ENCODE results near the gene TMEM9. TPM values are rescaled to one million over a fixed set of nuclear protein-coding genes. Genes with fewer than 3 reads are reported as not detected.

Gene TMEM9
- total and polyA plus RNA-seq, 2 donors (not counting 3 experiments of a cell fraction or from before 2014, with no cell fraction given), result 39.3 to 96.1 TPM

DNA sequence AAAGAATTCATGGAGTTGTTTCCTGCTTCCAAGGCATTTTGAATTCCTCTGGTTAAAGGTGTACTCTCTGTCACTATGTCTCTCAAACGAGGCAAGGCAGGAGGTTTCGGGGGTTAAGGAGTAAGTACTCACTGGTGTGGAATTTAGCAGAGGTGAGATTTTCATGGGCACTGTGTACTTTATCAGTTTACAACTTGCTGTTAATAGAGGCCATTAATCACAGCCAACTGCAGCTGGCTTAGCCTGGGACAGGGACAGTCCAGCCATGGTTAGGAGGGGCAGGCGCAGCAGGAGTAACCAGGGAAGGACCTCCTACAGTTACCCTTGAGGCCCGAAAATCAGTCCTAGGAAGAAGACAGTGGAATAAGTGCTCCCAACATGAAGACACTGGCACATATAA lies 18.1 kb upstream of the TMEM9 start:
- Histone ChIP-seq H3K79me2 (ENCODE audit: control insufficient read depth, insufficient read depth, low read length) (no peaks in the 10 kb centered on the region), H3K4me3 (replicated peaks in 1 of 3; ENCODE audit: insufficient read depth in 1 of 3, low read depth in 1 of 3, low read length in 3 of 3) (no peak overlapping the region), H3K4me2 (ENCODE audit: insufficient read depth, low read length) (no peak overlapping the region), H3K36me3 (ENCODE audit: control insufficient read depth in 2 of 2, extremely low read depth in 1 of 2, insufficient read depth in 2 of 2, low read length in 2 of 2) (no peaks in the 10 kb centered on the region), H2AFZ (ENCODE audit: low read depth, low read length) (no peak overlapping the region), H3K4me1 (ENCODE audit: control insufficient read depth, extremely low read depth, insufficient read depth, low read length) (peaks cover 9% of the 10 kb centered on the region), H4K20me1 (replicated peaks; ENCODE audit: control insufficient read depth, extremely low read depth, insufficient read depth, low read length) (no peaks in the 10 kb centered on the region), H3K9ac (replicated peaks; ENCODE audit: extremely low read depth, insufficient read depth, low read length) (no peak overlapping the region), H3K9me1 (replicated peaks; ENCODE audit: control insufficient read depth, extremely low read depth, insufficient read depth, low read length) (no peaks in the 10 kb centered on the region), H3K9me3 (replicated peaks; ENCODE audit: control insufficient read depth, insufficient read depth, low read length) (no peaks in the 10 kb centered on the region), H3K27me3 (ENCODE audit: control insufficient read depth in 2 of 2, insufficient read depth in 2 of 2, low read length in 2 of 2) (peaks cover 8 to 13% of the 10 kb centered on the region in 2 experiments), H3K27ac (ENCODE audit: insufficient read depth, low read depth, low read length) (no peak overlapping the region)
- no peak for FAIRE-seq
- BruUV-seq (replicated peaks), result no TSS peak
- ChIA-PET POLR2A (interaction anchor here (0.5 kb wide), 1 partner anchor 70 kb away, joined by 3 read pairs; no protein-coding TSS in a partner anchor), CTCF (interaction anchor here (1.3 to 1.9 kb wide), 2 partner anchors 12 to 23 kb away, joined by 4 to 6 read pairs; no protein-coding TSS in a partner anchor)
- dilution Hi-C loops (cut with MboI; ENCODE audit: extremely low pct_ligation_motif_present, low sequenced_read_pairs), result no loop called here
- intact Hi-C loops (cut with micrococcal nuclease), result no loop called here
- DNase-seq (ENCODE audit: low read depth, low spot score), result no peak
- TF ChIP-seq EZH2 (IDR thresholded peaks at IDR 0.05; ENCODE audit: borderline replicate concordance, low read depth, low read length, severe bottlenecking) (no peak), POLR2A (IDR thresholded peaks at IDR 0.05; ENCODE audit: low read depth, low read length) (no peak), GATA2 (IDR thresholded peaks at IDR 0.05; ENCODE audit: insufficient read depth, insufficient read length, low read depth, low read length) (no peak), POLR2AphosphoS5 (IDR thresholded peaks at IDR 0.05; ENCODE audit: insufficient read depth, low read depth, low read length) (no peak), MYC (IDR thresholded peaks at IDR 0.05; ENCODE audit: low read depth, low read length) (no peak), JUN (IDR thresholded peaks at IDR 0.05; ENCODE audit: borderline replicate concordance, insufficient read depth, insufficient read length, low read depth) (no peak), CTCF (IDR thresholded peaks at IDR 0.05; ENCODE audit: extremely low read depth in 1 of 2, insufficient read depth in 1 of 2, low read depth in 1 of 2, low read length in 2 of 2) (no peak), FOS (IDR thresholded peaks at IDR 0.05; ENCODE audit: borderline replicate concordance, insufficient read depth, low read length) (no peak)
- TF ChIP-seq, protein P1, sequence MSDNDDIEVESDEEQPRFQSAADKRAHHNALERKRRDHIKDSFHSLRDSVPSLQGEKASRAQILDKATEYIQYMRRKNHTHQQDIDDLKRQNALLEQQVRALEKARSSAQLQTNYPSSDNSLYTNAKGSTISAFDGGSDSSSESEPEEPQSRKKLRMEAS (IDR thresholded peaks at IDR 0.05; ENCODE audit: insufficient read depth, insufficient read length), result no peak
